ENCODE measurements around the gene DSCAM. TPM values are rescaled to one million over a fixed set of nuclear protein-coding genes. Genes with fewer than 3 reads are reported as not detected.

The DSCAM gene
- total RNA-seq, 1 donor from 2014 or later = not detected

GRCh38 chr21:40770435-40771055 is 76.4 kb downstream of the DSCAM start:
- no peak for DNase-seq (ENCODE audit: low read depth in 2 of 2)

GRCh38 chr21:40769231-40769630 is 77.7 kb downstream of the DSCAM start:
- no peak for DNase-seq (ENCODE audit: low read depth in 2 of 2)

- no peak for DNase-seq (ENCODE audit: low read depth in 2 of 2)
Measured at GRCh38 chr21:40768056-40768455, 78.9 kb downstream of the DSCAM start.

GRCh38 chr21:40766381-40766780 is 80.6 kb downstream of the DSCAM start:
- no peak for DNase-seq (ENCODE audit: low read depth in 2 of 2)

- DNase-seq (ENCODE audit: low read depth in 2 of 2) = no peak
Measured at GRCh38 chr21:40765811-40766210, 81.1 kb downstream of the DSCAM start.

GRCh38 chr21:40760821-40761220 is 86.1 kb downstream of the DSCAM start:
- no peak for DNase-seq (ENCODE audit: low read depth in 2 of 2)

- DNase-seq (ENCODE audit: low read depth in 2 of 2) = no peak
Measured at GRCh38 chr21:40759061-40759460, 87.9 kb downstream of the DSCAM start.

GRCh38 chr21:40757366-40757765 is 89.6 kb downstream of the DSCAM start:
- DNase-seq (ENCODE audit: low read depth in 2 of 2) = no peak

- no peak for DNase-seq (ENCODE audit: low read depth in 2 of 2)
Measured at GRCh38 chr21:40754466-40754865, 92.5 kb downstream of the DSCAM start.

- no peak for DNase-seq (ENCODE audit: low read depth in 2 of 2)
Measured at GRCh38 chr21:40753756-40754155, 93.2 kb downstream of the DSCAM start.

GRCh38 chr21:40752125-40752524 is 94.8 kb downstream of the DSCAM start:
- no peak for DNase-seq (ENCODE audit: low read depth in 2 of 2)

GRCh38 chr21:40751221-40751620 is 95.7 kb downstream of the DSCAM start:
- no peak for DNase-seq (ENCODE audit: low read depth in 2 of 2)

- DNase-seq (ENCODE audit: low read depth in 2 of 2) = no peak
Measured at GRCh38 chr21:40736145-40736544, 110.8 kb downstream of the DSCAM start.

GRCh38 chr21:40733024-40733397 is 113.9 kb downstream of the DSCAM start:
- no peak for DNase-seq (ENCODE audit: low read depth in 2 of 2)

GRCh38 chr21:40732253-40733023 is 114.5 kb downstream of the DSCAM start:
- DNase-seq (ENCODE audit: low read depth in 2 of 2) = no peak

- DNase-seq (ENCODE audit: low read depth in 2 of 2) = no peak
Measured at GRCh38 chr21:40731206-40731605, 115.8 kb downstream of the DSCAM start.

- DNase-seq (ENCODE audit: low read depth in 2 of 2) = no peak
Measured at GRCh38 chr21:40730426-40730800, 116.5 kb downstream of the DSCAM start.

GRCh38 chr21:40729761-40730425 is 117.1 kb downstream of the DSCAM start:
- DNase-seq (ENCODE audit: low read depth in 2 of 2) = no peak

- DNase-seq (ENCODE audit: low read depth in 2 of 2) = no peak
Measured at GRCh38 chr21:40723966-40724365, 123.0 kb downstream of the DSCAM start.

GRCh38 chr21:40723317-40723716 is 123.6 kb downstream of the DSCAM start:
- no peak for DNase-seq (ENCODE audit: low read depth in 2 of 2)

- no peak for DNase-seq (ENCODE audit: low read depth in 2 of 2)
Measured at GRCh38 chr21:40719615-40720014, 127.3 kb downstream of the DSCAM start.

- no peak for DNase-seq (ENCODE audit: low read depth in 2 of 2)
Measured at GRCh38 chr21:40717028-40717427, 129.9 kb downstream of the DSCAM start.

- no peak for DNase-seq (ENCODE audit: low read depth in 2 of 2)
Measured at GRCh38 chr21:40714536-40714935, 132.4 kb downstream of the DSCAM start.

Data from dermis microvascular lymphatic vessel endothelial cell (primary cell).